Stimulated activated memory B cell treated with anti-CD40 and anti-IgM and Interleukin-4, amounts not matched to agents 10 μg/mL and 1 μg/mL and 100 μg/mL, for 72 hours (primary cell): ENCODE measurements around the gene DGKG.

ENCODE experiments used
- ATAC-seq: fragments of 150-1000 bp; cut with Tn5 transposase; 2 replicates; pipeline ENCODE4 v1.10.0; 2021
- H3K27ac Mint-ChIP-seq: one replicate; pipeline ENCODE4 v1.8.0; 2022; ENCODE audit warnings: mild to moderate bottlenecking, mixed read lengths
- H3K27me3 Mint-ChIP-seq: one replicate; pipeline ENCODE4 v1.8.0; 2022; ENCODE audit warnings: mixed read lengths
- H3K36me3 Mint-ChIP-seq: one replicate; pipeline ENCODE4 v1.8.0; 2022; ENCODE audit warnings: mixed read lengths
- H3K4me1 Mint-ChIP-seq: one replicate; pipeline ENCODE4 v1.8.0; 2022; ENCODE audit warnings: mixed read lengths
- H3K4me3 Mint-ChIP-seq: one replicate; pipeline ENCODE4 v1.8.0; 2022; ENCODE audit warnings: mild to moderate bottlenecking, moderate library complexity, mixed read lengths
- H3K9me3 Mint-ChIP-seq: one replicate; pipeline ENCODE4 v1.8.0; 2022; ENCODE audit warnings: mixed read lengths

The DGKG gene

DNA sequence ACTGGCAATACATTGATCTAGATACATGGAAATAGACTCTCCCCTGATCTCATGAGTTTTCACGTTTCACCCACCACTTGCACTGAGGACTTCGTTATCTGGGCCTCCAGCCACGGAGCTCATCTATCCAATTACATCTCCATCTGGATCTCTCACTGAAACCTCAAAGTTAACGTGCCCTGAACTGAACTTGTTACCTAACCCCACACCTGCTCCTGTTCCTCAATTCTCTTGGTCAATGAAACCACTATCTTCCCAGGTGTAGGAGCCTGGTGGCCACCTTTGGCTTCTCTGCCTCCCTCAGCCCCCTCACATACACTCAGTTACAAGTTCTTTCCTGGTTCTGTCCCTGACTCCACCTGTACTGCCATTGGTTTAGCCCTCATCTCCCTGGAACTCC lies 9.7 kb downstream of the DGKG start:
- Mint-ChIP-seq H3K4me1 (peaks cover 15% of the 10 kb centered on the region), H3K9me3 (peaks cover 8% of the 10 kb centered on the region), H3K27me3 (no peaks in the 10 kb centered on the region), H3K36me3 (no peaks in the 10 kb centered on the region), H3K27ac (peak overlapping the region; percentile 26), H3K4me3 (no peak overlapping the region)
- ATAC-seq = no peak

DNA sequence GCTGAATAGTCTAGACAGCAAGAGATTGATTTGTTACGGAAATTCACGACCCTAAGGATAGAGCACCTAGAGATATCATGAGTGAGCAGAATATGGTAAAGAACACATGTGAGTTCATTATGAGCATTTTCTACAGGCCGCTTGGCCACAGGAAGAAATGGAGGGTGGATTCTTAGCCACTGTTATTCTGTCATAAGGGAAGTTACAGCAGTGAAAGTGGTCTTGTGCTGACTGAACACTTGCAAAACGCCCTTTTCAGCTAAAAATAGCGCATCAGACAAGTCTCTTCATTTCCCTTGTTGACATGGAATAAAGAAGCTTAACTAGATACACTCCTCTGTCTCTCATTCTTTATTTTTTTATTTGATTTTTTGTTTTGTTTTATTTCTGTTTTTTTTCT lies 19.8 kb downstream of the DGKG start:
- H3K9me3 Mint-ChIP-seq = peaks cover 3% of the 10 kb centered on the region
- H3K27me3 Mint-ChIP-seq = no peaks in the 10 kb centered on the region
- H3K4me1 Mint-ChIP-seq = peaks cover 42% of the 10 kb centered on the region
- no peaks in the 10 kb centered on the region for H3K36me3 Mint-ChIP-seq
- peak overlapping the region; percentile 89 for H3K27ac Mint-ChIP-seq
- peak; percentile 83 for ATAC-seq
- peak overlapping the region; percentile 26 for H3K4me3 Mint-ChIP-seq

DNA sequence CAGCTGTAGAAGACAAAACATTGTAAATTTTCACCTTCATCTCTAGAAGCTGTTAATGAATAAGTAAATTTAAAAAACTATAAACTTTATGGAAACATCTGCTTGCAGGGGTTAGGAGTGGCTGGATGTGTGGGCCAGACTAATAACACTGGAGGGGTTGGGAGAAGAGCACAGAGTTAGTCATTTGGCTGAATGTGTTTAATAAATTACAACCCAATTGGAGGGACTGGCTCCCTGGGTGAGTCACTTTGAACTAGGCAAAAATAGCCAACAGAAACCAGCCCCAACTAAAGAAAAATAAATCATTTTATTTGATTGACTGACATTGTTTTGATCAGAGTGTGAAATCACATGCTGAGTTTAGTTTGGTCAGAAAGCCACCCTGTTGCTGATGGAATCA lies 21.8 kb downstream of the DGKG start:
- no peak overlapping the region for H3K4me3 Mint-ChIP-seq
- peak overlapping the region; percentile 70 for H3K27ac Mint-ChIP-seq
- H3K9me3 Mint-ChIP-seq = peaks cover 3% of the 10 kb centered on the region
- no peaks in the 10 kb centered on the region for H3K27me3 Mint-ChIP-seq
- H3K36me3 Mint-ChIP-seq = no peaks in the 10 kb centered on the region
- H3K4me1 Mint-ChIP-seq = peaks cover 45% of the 10 kb centered on the region
- no peak for ATAC-seq

DNA sequence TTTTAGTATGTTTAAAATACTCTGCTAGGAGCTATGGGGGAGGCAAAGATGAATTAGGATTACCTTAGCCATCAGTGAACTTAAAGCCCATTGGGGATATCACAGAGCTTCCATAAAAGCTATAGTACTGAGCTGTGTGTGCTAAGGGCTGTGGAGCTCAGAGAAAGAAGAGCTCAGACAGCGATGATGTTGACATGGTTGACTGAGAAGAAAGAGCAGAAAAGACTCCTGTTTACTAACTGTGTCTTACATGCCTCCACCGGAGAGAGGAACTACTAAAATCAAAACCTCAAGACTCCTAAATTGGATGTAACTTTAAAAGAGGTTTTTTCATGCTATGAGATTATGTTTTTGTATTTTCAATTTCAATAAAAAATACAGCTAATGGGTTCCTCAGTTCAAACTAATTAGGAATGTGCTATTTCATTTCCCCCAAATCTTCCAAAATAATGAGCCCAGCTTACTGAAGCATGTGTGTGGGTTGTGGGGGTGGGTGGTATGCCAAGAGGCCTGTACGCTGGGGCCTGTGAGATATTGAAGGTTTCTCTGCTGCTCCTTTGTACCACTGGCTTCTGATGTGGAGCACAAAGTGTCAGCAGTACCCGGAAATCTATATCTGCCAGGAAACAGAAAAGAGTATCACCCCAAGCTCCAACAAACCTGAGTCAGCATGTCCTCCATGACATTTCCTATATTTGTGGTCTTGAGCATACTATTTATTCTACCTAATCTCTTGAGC lies 22.7 kb downstream of the DGKG start:
- ATAC-seq = peak; percentile 77
- Mint-ChIP-seq H3K4me3 (peak overlapping the region; percentile 24), H3K27me3 (no peaks in the 10 kb centered on the region), H3K36me3 (no peaks in the 10 kb centered on the region), H3K4me1 (peaks cover 45% of the 10 kb centered on the region), H3K9me3 (peaks cover 3% of the 10 kb centered on the region), H3K27ac (peak overlapping the region; percentile 70)

DNA sequence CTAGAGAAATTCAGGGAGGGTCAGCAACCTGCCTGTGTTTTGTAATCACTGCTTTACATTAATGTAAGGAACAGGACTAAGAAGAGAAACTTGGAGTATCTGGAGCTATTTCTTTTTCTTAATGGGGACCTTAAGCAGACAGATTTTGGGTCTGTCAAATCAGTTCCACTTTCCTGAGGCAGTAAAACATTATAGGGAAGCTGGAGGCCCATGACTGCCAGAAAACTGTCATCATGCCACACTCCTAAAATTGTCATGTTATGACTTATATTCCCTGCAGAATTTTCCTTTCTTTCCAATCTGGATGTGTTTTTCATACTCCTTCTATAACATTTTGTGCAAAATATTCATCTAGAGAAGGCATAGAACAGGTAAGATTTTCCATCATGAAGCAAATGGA lies 28.8 kb downstream of the DGKG start:
- H3K4me3 Mint-ChIP-seq = no peak overlapping the region
- H3K27me3 Mint-ChIP-seq = no peaks in the 10 kb centered on the region

DNA sequence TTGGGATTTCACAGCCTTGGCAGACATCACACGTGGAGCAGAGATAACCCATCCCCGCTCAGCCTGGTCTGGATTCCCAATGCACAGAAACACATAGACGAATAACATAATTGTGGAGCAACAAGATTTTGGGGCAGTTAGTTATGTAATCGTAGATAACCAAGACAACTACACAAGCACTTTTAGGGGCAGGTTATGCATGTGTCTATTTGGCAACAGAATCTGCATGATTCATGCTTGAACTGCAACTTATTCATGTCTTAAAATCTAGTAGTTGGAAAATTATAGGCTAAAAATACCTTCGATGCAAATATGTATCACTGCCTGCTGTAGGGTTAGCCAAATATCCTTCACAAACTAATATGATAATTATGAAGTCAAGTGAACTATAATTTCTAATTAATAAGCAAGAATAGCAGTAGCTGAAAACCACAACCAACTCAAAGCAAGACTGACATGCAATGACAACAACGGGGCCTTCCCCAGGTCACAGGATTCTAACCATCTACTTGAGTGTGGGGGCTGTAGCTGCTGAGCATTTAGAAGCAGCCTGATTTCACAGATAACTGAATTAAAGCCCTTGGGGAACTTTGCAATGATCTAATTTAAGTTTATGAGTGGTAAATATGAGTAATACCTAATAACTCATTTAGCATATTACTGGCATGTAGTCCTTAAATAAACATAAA lies 31.1 kb downstream of the DGKG start:
- Mint-ChIP-seq H3K9me3 (no peaks in the 10 kb centered on the region), H3K4me1 (peaks cover 44% of the 10 kb centered on the region), H3K4me3 (no peak overlapping the region), H3K27ac (peak overlapping the region; percentile 57), H3K36me3 (no peaks in the 10 kb centered on the region), H3K27me3 (no peaks in the 10 kb centered on the region)
- peak; percentile 76 for ATAC-seq

More for the DNA sequence above, 28.8 kb downstream of the DGKG start:
- Mint-ChIP-seq H3K36me3 (no peaks in the 10 kb centered on the region), H3K9me3 (no peaks in the 10 kb centered on the region), H3K27ac (peak overlapping the region; percentile 21), H3K4me1 (peaks cover 47% of the 10 kb centered on the region)
- no peak for ATAC-seq

DNA sequence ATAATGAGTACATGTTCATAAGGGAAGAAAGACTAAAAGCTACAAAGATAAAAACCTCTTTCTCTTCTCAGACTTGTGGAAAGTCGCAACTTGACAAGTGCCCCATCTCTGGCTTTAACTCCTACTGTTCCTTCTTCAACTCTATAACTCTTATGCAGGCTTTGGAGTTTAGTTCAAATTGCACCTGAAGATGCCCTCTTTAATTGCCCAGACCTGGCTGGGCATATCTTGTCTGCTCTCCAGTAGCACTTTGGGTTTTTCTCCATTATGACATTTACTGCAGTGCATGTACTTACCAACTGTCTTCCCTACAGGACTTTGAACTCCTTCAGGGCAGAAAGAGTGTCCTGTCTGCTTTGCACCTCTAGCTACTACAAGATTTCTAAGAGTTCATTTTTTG lies 32.4 kb downstream of the DGKG start:
- H3K27me3 Mint-ChIP-seq = no peaks in the 10 kb centered on the region
- no peak for ATAC-seq
- no peak overlapping the region for H3K4me3 Mint-ChIP-seq
- H3K27ac Mint-ChIP-seq = no peak overlapping the region
- H3K4me1 Mint-ChIP-seq = peaks cover 44% of the 10 kb centered on the region
- H3K9me3 Mint-ChIP-seq = no peaks in the 10 kb centered on the region
- H3K36me3 Mint-ChIP-seq = no peaks in the 10 kb centered on the region

DNA sequence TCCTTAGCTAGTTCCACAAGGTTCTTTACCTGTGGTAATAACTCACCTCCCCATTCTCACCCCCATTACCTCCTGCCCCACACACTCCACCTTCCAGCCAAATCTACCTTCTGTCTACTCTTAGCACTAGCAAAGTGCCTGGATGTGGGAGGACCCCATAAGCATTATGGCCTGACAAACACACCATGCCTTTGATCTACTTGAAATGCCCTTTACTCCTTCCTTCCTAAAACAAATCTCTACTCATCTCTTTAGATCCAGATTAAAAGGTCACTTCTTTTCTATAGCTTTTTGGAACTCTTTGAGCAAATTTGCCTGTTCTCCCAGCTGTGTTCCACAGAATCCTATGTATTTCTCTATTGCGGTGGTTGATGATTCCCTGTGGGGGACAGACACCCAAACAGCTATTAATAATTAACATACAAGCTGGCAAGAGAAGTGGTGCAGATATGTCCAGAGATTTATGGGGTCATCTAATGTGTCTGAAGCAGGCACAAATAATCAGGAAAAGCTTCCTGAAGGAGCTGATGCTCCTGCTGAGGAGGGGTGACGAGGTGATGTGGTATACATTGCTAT lies 34.0 kb downstream of the DGKG start:
- no peak overlapping the region for H3K4me3 Mint-ChIP-seq
- peaks cover 34% of the 10 kb centered on the region for H3K4me1 Mint-ChIP-seq
- ATAC-seq = no peak
- peak overlapping the region; percentile 50 for H3K27ac Mint-ChIP-seq
- H3K27me3 Mint-ChIP-seq = no peaks in the 10 kb centered on the region
- no peaks in the 10 kb centered on the region for H3K36me3 Mint-ChIP-seq
- no peaks in the 10 kb centered on the region for H3K9me3 Mint-ChIP-seq

DNA sequence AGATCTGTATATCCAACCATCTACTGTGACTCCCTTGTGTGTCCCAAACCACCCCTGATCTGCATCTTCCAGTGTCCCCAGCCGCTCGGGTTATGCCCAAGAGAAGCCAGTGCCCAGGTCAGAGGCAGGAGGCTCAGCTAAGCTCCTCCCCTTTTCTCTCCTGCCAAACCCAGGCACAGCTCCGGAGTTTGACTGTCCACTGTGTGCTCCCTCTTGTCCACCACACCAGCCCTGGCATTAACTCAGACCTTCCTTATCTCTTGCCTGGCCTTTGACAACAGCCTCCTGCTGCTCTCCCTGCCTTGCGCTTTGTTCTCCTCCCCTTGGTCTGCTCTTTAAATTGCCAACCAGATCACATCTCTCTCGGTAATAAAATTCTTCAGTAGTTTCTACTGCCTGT lies 39.3 kb downstream of the DGKG start:
- Mint-ChIP-seq H3K4me1 (peaks cover 3% of the 10 kb centered on the region), H3K27me3 (no peaks in the 10 kb centered on the region), H3K4me3 (no peak overlapping the region), H3K27ac (no peak overlapping the region), H3K36me3 (peaks cover 14% of the 10 kb centered on the region), H3K9me3 (no peaks in the 10 kb centered on the region)
- no peak for ATAC-seq

DNA sequence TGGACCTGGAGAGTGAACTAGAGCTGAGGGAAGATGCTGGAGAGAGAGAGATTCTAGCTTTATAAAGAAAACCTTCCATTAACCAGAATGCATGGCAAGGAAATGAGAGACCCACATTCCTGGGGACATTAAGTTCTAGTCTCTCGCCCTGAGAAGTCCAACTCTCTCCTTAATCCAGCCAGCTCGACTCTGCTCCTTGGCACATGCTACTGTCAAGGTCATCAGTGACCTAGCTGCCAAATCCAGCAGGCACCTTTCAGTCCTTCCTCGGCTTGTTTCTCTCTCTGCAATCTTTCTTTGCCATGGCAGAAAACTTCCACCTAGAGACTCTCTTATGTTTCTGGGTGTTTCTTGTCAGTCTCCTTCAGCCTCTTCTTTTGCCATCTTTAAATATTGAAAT lies 40.3 kb downstream of the DGKG start:
- Mint-ChIP-seq H3K27ac (no peak overlapping the region), H3K4me1 (no peaks in the 10 kb centered on the region), H3K4me3 (no peak overlapping the region), H3K36me3 (peaks cover 15% of the 10 kb centered on the region), H3K27me3 (no peaks in the 10 kb centered on the region), H3K9me3 (no peaks in the 10 kb centered on the region)
- ATAC-seq = no peak

DNA sequence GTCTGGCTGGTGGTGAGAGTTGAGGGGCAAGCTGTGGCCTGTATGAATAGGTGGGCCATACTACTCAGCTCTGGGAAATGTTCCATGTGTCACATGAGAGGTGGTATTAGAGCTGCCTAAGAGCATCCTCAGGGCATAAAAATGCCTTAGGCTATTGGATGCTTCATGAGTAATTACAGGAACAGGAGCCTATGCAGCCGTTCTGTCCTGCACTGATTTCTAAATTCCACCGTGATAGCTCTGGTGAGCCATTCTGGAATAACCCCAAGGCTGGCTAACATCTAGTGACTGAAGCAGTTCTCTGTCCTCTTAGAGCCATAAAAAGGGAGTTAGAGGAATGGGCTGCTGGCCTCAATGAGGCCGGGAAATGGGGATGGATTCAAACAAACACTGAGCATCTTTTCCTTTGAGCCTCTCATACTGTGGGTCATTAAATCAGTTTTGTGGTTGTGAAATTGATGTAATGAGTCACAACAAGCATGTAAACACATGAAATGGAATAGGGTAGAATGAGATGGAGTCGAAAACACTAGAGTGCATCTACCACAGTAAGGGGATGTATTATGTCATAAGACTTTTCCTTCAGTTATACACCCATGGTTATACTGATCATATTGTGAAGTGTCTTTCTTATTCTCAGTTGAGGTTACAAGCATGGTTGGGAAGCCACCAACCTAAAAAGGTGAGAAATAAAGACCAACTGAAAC lies 41.0 kb downstream of the DGKG start:
- no peak for ATAC-seq
- Mint-ChIP-seq H3K9me3 (no peaks in the 10 kb centered on the region), H3K27ac (no peak overlapping the region), H3K36me3 (peaks cover 15% of the 10 kb centered on the region), H3K4me1 (no peaks in the 10 kb centered on the region), H3K27me3 (no peaks in the 10 kb centered on the region), H3K4me3 (no peak overlapping the region)

DNA sequence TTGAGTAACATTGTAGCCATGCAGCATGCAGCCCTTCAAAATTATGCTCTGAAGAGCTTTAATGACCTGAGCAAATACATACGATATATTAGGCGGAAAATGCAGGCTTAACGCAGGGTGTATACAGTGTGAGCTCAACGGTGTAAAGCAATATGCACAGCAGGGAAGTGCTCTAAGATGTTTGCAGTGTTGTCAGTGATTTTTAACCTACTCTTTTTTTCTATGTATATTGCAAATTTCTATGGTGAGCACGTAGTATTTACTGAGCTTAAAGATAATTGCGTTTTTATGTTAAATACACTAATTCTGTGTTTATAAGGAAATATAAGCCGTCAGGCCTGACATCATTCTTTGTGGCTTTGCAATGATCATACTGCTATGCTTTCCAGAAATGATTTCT lies 42.1 kb downstream of the DGKG start:
- Mint-ChIP-seq H3K27me3 (no peaks in the 10 kb centered on the region), H3K36me3 (peaks cover 15% of the 10 kb centered on the region), H3K4me3 (no peak overlapping the region), H3K4me1 (no peaks in the 10 kb centered on the region), H3K9me3 (no peaks in the 10 kb centered on the region), H3K27ac (no peak overlapping the region)
- no peak for ATAC-seq

DNA sequence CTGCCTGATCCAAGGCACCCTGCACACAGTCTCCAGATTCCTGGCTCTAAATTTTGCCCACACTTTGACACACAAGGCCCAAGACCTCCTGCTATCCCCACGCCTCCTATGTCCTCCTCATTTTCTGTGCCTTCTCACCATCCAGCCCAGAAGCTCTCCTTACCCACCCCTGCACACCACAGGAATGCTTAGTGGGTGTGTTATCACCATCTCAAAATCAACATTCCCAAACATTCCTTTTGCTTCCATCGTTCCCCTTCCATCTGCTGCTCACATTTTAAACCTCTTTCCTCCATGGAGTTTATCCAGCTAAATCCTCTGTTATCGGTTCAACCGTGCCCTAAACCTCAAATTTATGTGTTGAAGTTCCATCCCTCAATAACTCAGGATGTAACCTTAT lies 43.9 kb downstream of the DGKG start:
- Mint-ChIP-seq H3K27ac (no peak overlapping the region), H3K4me3 (no peak overlapping the region), H3K36me3 (peaks cover 15% of the 10 kb centered on the region), H3K9me3 (no peaks in the 10 kb centered on the region), H3K4me1 (no peaks in the 10 kb centered on the region), H3K27me3 (no peaks in the 10 kb centered on the region)
- no peak for ATAC-seq

DNA sequence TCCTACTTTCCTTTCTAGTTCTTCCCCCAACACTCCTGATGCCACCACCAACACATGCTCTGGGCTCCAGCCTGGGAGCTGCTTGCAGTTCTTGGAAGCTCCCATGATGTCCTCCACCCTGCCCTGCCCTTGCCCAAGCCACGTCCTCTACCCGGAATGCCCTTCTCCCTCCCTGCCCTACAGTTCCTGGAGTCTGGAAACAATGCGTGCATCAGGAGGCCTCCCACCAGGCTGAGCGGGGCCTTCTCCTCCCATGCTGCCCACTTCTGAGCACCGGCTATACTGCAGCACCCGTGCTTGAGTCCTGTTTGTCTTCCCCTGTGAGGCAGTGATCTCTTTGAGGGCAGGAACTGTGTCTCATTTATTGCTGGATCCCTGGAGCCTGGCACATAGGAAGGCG lies 44.6 kb downstream of the DGKG start:
- Mint-ChIP-seq H3K4me1 (no peaks in the 10 kb centered on the region), H3K36me3 (peaks cover 15% of the 10 kb centered on the region), H3K27ac (no peak overlapping the region), H3K27me3 (no peaks in the 10 kb centered on the region), H3K4me3 (no peak overlapping the region), H3K9me3 (no peaks in the 10 kb centered on the region)
- ATAC-seq = no peak

DNA sequence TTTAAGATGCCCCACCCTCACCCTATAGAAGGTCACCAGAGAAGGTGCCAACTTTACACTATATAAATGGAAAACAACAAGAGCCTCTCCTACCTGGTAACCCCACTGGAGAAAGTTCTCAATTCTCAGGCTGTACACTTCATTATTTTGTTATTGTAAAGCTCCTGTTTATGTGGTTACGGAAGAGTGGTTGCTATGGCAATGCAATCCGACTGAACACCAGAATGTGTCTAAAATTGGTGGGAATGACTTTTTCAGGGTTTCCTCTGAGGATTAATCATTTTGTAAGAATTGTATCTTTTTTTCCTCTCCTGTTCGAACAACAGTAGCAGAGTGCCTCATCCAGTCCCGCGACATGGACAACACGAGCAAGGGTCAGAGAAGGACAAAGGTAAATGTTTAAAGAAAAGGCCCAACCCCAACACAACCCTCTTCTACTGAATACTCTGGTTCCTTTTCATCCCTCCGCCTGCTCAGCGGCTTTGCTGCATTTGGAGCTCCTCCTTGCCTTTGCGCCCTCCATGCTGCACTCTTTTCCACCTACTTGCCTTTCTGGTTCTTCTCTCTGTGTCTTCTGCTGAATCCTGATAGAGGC lies 45.3 kb downstream of the DGKG start:
- ATAC-seq = no peak
- H3K4me3 Mint-ChIP-seq = no peak overlapping the region
- H3K9me3 Mint-ChIP-seq = no peaks in the 10 kb centered on the region
- no peak overlapping the region for H3K27ac Mint-ChIP-seq
- H3K4me1 Mint-ChIP-seq = no peaks in the 10 kb centered on the region
- no peaks in the 10 kb centered on the region for H3K27me3 Mint-ChIP-seq
- H3K36me3 Mint-ChIP-seq = peaks cover 15% of the 10 kb centered on the region
